ENCODE data around the gene CORO2A.
"Not testable (repeated sequence)": the region's sequence is repeated elsewhere in the genome, so short reads cannot be mapped to it uniquely, and the experiment has no call there.

Gene CORO2A

GRCh38 chr9:98190757-98191105 lies 1.7 kb downstream of the CORO2A start:
- DNase-seq (ENCODE audit: low read depth) = no peak

- no peak for DNase-seq (ENCODE audit: low read depth)
Observed at GRCh38 chr9:98189412-98189811, 3.0 kb downstream of the CORO2A start.

- DNase-seq (ENCODE audit: low read depth) = no peak
Observed at GRCh38 chr9:98187926-98188325, 4.5 kb downstream of the CORO2A start.

- no peak for DNase-seq (ENCODE audit: low read depth)
Observed at GRCh38 chr9:98186236-98186635, 6.2 kb downstream of the CORO2A start.

GRCh38 chr9:98185611-98186171 lies 6.7 kb downstream of the CORO2A start:
- no peak for DNase-seq (ENCODE audit: low read depth)

GRCh38 chr9:98185021-98185567 lies 7.3 kb downstream of the CORO2A start:
- DNase-seq (ENCODE audit: low read depth) = no peak

- DNase-seq (ENCODE audit: low read depth) = no peak
Observed at GRCh38 chr9:98184326-98184725, 8.1 kb downstream of the CORO2A start.

GRCh38 chr9:98182889-98183599 lies 9.4 kb downstream of the CORO2A start:
- DNase-seq (ENCODE audit: low read depth) = no peak

- DNase-seq (ENCODE audit: low read depth) = no peak
Observed at GRCh38 chr9:98182069-98182820, 10.2 kb downstream of the CORO2A start.

- DNase-seq (ENCODE audit: low read depth) = no peak
Observed at GRCh38 chr9:98181746-98182068, 10.7 kb downstream of the CORO2A start.

GRCh38 chr9:98180996-98181395 lies 11.4 kb downstream of the CORO2A start:
- no peak for DNase-seq (ENCODE audit: low read depth)

- no peak for DNase-seq (ENCODE audit: low read depth)
Observed at GRCh38 chr9:98178874-98179850, 13.3 kb downstream of the CORO2A start.

- DNase-seq (ENCODE audit: low read depth) = no peak
Observed at GRCh38 chr9:98176391-98177259, 15.8 kb downstream of the CORO2A start.

GRCh38 chr9:98175762-98176161 lies 16.7 kb downstream of the CORO2A start:
- no peak for DNase-seq (ENCODE audit: low read depth)

GRCh38 chr9:98175028-98175569 lies 17.3 kb downstream of the CORO2A start:
- DNase-seq (ENCODE audit: low read depth) = no peak

- DNase-seq (ENCODE audit: low read depth) = not testable (repeated sequence)
Observed at GRCh38 chr9:98174502-98174918, 17.9 kb downstream of the CORO2A start.

- DNase-seq (ENCODE audit: low read depth) = no peak
Observed at GRCh38 chr9:98173181-98173580, 19.3 kb downstream of the CORO2A start.

- DNase-seq (ENCODE audit: low read depth) = no peak
Observed at GRCh38 chr9:98172604-98173003, 19.8 kb downstream of the CORO2A start.

GRCh38 chr9:98171176-98171925 lies 21.1 kb downstream of the CORO2A start:
- no peak for DNase-seq (ENCODE audit: low read depth)

- no peak for DNase-seq (ENCODE audit: low read depth)
Observed at GRCh38 chr9:98168941-98169488, 23.4 kb downstream of the CORO2A start.
